MCF 10A (cell line): Measurements from ENCODE around the gene DCP1A. TPM values are rescaled to one million over a fixed set of nuclear protein-coding genes. Genes with fewer than 3 reads are reported as not detected.

Experiments
- BruUV-seq: library from RNA; stranded (reverse); fragments of 400-500 nt; replicated peaks from 2 replicates; lab custom pipeline; 2021; lab: Mats Ljungman, UMichigan
- CTCF ChIA-PET: fragments of 300-600 bp; sonication (Branson Sonifier 250); formaldehyde crosslinking; extraction: SDS; loops from one replicate; lab custom pipeline; 2021; ENCODE audit warnings: antibody characterized with exemption, inconsistent platforms; lab: Yijun Ruan, JAX
- POLR2A ChIA-PET: fragments of 300-600, 350-650 bp; sonication (Branson Sonifier 250); formaldehyde crosslinking; extraction: SDS; loops from one replicate; lab custom pipeline; 2020; ENCODE audit warnings: antibody characterized with exemption, inconsistent platforms; lab: Yijun Ruan, JAX
- DNase-seq: peaks from one replicate; pipeline ENCODE4 v3.0.0-alpha.2; 2018; ENCODE audit not compliant: unreplicated experiment
- H3K27ac Mint-ChIP-seq: one replicate; pipeline ENCODE4 v1.8.0; 2022; ENCODE audit warnings: mild to moderate bottlenecking, low read depth, mixed read lengths; ENCODE audit not compliant: unreplicated experiment
- H3K27me3 Mint-ChIP-seq: one replicate; pipeline ENCODE4 v1.8.0; 2022; ENCODE audit warnings: mixed read lengths; ENCODE audit not compliant: insufficient read depth, unreplicated experiment
- H3K36me3 Mint-ChIP-seq: one replicate; pipeline ENCODE4 v1.8.0; 2022; ENCODE audit warnings: mild to moderate bottlenecking, moderate library complexity, mixed read lengths; ENCODE audit not compliant: insufficient read depth, unreplicated experiment
- H3K4me1 Mint-ChIP-seq: one replicate; pipeline ENCODE4 v1.8.0; 2022; ENCODE audit warnings: mixed read lengths; ENCODE audit not compliant: insufficient read depth, unreplicated experiment
- H3K4me3 Mint-ChIP-seq: one replicate; pipeline ENCODE4 v1.8.0; 2022; ENCODE audit warnings: mild to moderate bottlenecking, moderate library complexity, mixed read lengths; ENCODE audit not compliant: unreplicated experiment
- H3K9me3 Mint-ChIP-seq: one replicate; pipeline ENCODE4 v1.8.0; 2022; ENCODE audit warnings: mixed read lengths; ENCODE audit not compliant: unreplicated experiment
- CTCF ChIP-seq: fragments of 200-600 bp; IDR thresholded peaks from one replicate; pipeline ENCODE4 v1.8.0; 2022; ENCODE audit warnings: antibody characterized with exemption, mild to moderate bottlenecking; ENCODE audit not compliant: unreplicated experiment
- intact Hi-C: fragments of 100-400 bp; cut with micrococcal nuclease; formaldehyde crosslinking; loops from 2 replicates; pipeline ENCODE4 v1.14.1; 2022
- total RNA-seq: library from RNA; stranded (reverse); gene quantifications from 2 replicates; pipeline ENCODE4 v1.2.3, GENCODE V29; 2022

Gene DCP1A
- total RNA-seq, 1 experiment from 2014 or later, result 22.1 TPM

- ChIA-PET POLR2A (interaction anchor here (1.3 kb wide), 1 partner anchor 17 kb away, joined by 3 read pairs; no protein-coding TSS in a partner anchor), CTCF (interaction anchor here (0.6 to 1.6 kb wide), 6 partner anchors 22 to 562 kb away, joined by 3 to 5 read pairs (median 3); partner anchors contain the start of gene DCP1A)
- H3K4me1 Mint-ChIP-seq, result no peaks in the 10 kb centered on the region
Observed at GRCh38 chr3:53324105-53324504, 23.2 kb downstream of the DCP1A start.

GRCh38 chr3:53320697-53321096 is 26.6 kb downstream of the DCP1A start:
- ChIA-PET CTCF (no interaction called here), POLR2A (no interaction called here)
- DNase-seq, result peak; percentile 43
- Mint-ChIP-seq H3K9me3 (no peaks in the 10 kb centered on the region), H3K4me3 (no peak overlapping the region), H3K4me1 (no peaks in the 10 kb centered on the region), H3K36me3 (peaks cover 78% of the 10 kb centered on the region), H3K27ac (no peak overlapping the region), H3K27me3 (no peaks in the 10 kb centered on the region)
- no peak for TF ChIP-seq CTCF
- intact Hi-C loops, result no loop called here
- no TSS peak for BruUV-seq

More at GRCh38 chr3:53324105-53324504, 23.2 kb downstream of the DCP1A start:
- Mint-ChIP-seq H3K4me3 (no peak overlapping the region), H3K27me3 (no peaks in the 10 kb centered on the region), H3K27ac (no peak overlapping the region), H3K36me3 (peaks cover 58% of the 10 kb centered on the region), H3K9me3 (no peaks in the 10 kb centered on the region)
- no peak for TF ChIP-seq CTCF
- intact Hi-C loops, result no loop called here
- BruUV-seq, result no TSS peak
- DNase-seq, result no peak

- H3K4me3 Mint-ChIP-seq, result no peak overlapping the region
- DNase-seq, result no peak
- H3K4me1 Mint-ChIP-seq, result no peaks in the 10 kb centered on the region
- POLR2A ChIA-PET, result no interaction called here
- CTCF ChIA-PET, result interaction anchor here (0.8 to 1.4 kb wide), 2 partner anchors 11 to 20 kb away, joined by 3 to 5 read pairs; no protein-coding TSS in a partner anchor
- no peak for TF ChIP-seq CTCF
- intact Hi-C loops, result no loop called here
- no peak overlapping the region for H3K27ac Mint-ChIP-seq
- BruUV-seq, result no TSS peak
- peaks cover 76% of the 10 kb centered on the region for H3K36me3 Mint-ChIP-seq
- H3K27me3 Mint-ChIP-seq, result no peaks in the 10 kb centered on the region
- no peaks in the 10 kb centered on the region for H3K9me3 Mint-ChIP-seq
Observed at GRCh38 chr3:53318522-53318921, 28.8 kb downstream of the DCP1A start.

GRCh38 chr3:53312832-53313231 is 34.5 kb downstream of the DCP1A start:
- ChIA-PET POLR2A (interaction anchor here (0.8 kb wide), 2 partner anchors 27 to 33 kb away, joined by 3 to 5 read pairs; no protein-coding TSS in a partner anchor), CTCF (interaction anchor here (0.7 to 3.4 kb wide), 2 partner anchors 14 to 1213 kb away, joined by 3 to 16 read pairs; no protein-coding TSS in a partner anchor)
- Mint-ChIP-seq H3K36me3 (peaks cover 81% of the 10 kb centered on the region), H3K9me3 (no peaks in the 10 kb centered on the region), H3K4me3 (no peak overlapping the region), H3K27me3 (no peaks in the 10 kb centered on the region), H3K27ac (no peak overlapping the region), H3K4me1 (no peaks in the 10 kb centered on the region)
- BruUV-seq, result no TSS peak
- TF ChIP-seq CTCF, result no peak
- DNase-seq, result no peak
- intact Hi-C loops, result no loop called here
